ENCODE measurements around the gene TMEM182. TPM values are rescaled to one million over a fixed set of nuclear protein-coding genes. Genes with fewer than 3 reads are reported as not detected.

Gene TMEM182
- total and polyA plus RNA-seq, 9 of the 15 experiments (the other 6 are each of a cell fraction or from before 2014, with no cell fraction given), result 5.2 to 11.4 (median 7.5) TPM

GRCh38 chr2:102809291-102810189 is 47.7 kb downstream of the TMEM182 start (continued):
- TF ChIP-seq RBM25 (IDR thresholded peaks at IDR 0.05; ENCODE audit: low read depth, low read length, severe bottlenecking) (no peak), KHSRP (IDR thresholded peaks at IDR 0.05) (no peak), SIN3B (IDR thresholded peaks at IDR 0.05; ENCODE audit: low read depth) (no peak), MAFK (IDR thresholded peaks at IDR 0.05; ENCODE audit: low read length) (no peak), MIER1 (IDR thresholded peaks at IDR 0.05; ENCODE audit: low read depth) (no peak), GABPB2 (CRISPR knock-in tag; conservative IDR thresholded peaks at IDR 0.05) (no peak), NFIC (IDR thresholded peaks at IDR 0.05) (no peak), ZNF57 (CRISPR knock-in tag; IDR thresholded peaks at IDR 0.05) (no peak), ZNF12 (CRISPR knock-in tag; IDR thresholded peaks at IDR 0.05) (no peak), PURB (CRISPR knock-in tag; IDR thresholded peaks at IDR 0.05; ENCODE audit: low read depth) (no peak), ZBTB43 (CRISPR knock-in tag; IDR thresholded peaks at IDR 0.05) (no peak), KDM1A (IDR thresholded peaks at IDR 0.05) (no peak), ZNF79 (CRISPR knock-in tag; IDR thresholded peaks at IDR 0.05; ENCODE audit: low read depth) (no peak), HMGN3 (IDR thresholded peaks at IDR 0.05; ENCODE audit: borderline replicate concordance, extremely low read depth, insufficient read length, low read depth, low read length) (no peak), GATAD2B (IDR thresholded peaks at IDR 0.05; ENCODE audit: borderline replicate concordance) (no peak)

All from K562 (cell line).